SH-SY5Y (cell line): ENCODE results near the gene NACC1.

Experiments
- GATA2 ChIP-seq: IDR thresholded peaks from 2 replicates; pipeline ENCODE4 v1.6.1; 2011; ENCODE audit warnings: mild to moderate bottlenecking, low read depth, low read length
- GATA3 ChIP-seq: IDR thresholded peaks from 2 replicates; pipeline ENCODE4 v1.6.1; 2011; ENCODE audit warnings: low read depth, mild to moderate bottlenecking, low read length, moderate library complexity

DNA sequence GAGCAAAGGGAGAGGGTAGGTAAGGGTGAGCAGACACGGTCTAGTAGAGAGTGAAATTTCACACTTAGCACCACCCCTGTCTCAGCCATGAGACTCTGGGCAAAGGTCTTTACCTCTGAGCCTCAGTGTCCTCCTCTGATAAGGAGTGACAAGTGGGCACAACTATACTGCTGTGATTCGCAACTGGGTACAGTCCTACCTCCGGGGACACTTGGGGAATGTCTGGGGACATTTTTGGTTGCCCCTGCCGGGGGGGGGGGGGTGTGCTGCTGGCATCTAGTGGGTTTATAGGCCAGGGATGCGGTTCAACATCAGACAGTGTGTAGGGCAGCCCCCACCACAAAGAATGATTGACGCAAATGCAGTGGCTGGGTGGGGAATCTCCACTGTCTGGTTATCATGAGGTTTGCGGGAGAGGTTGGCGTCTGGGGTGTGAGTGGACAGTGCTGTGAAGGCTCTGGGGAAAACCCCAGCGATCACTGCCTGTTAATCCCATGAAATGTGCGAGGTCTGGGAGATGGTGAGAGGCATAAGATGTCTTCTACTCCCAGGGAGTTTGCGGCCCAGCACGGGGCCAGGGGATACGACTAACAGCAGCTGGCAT lies 4.3 kb downstream of the NACC1 start:
- TF ChIP-seq GATA3 (no peak), GATA2 (no peak)
